BLaER1 treated with 17β-estradiol and CSF1 and Interleukin-3, amounts not matched to agents 10 nM and 100 nM (cell line): ENCODE measurements around the gene ITIH5.

Experiments
- H3K27ac ChIP-seq, 11 experiments: shearing (Covaris generic); formaldehyde crosslinking; 2 replicates each; pipeline ENCODE4 v1.8.1; 2022
- H3K27me3 ChIP-seq, 11 experiments: shearing (Covaris generic); formaldehyde crosslinking; 2 replicates each; pipeline ENCODE4 v1.8.1; 2022
- H3K36me3 ChIP-seq, 11 experiments: shearing (Covaris generic); formaldehyde crosslinking; 2 replicates each; pipeline ENCODE4 v1.8.1; 2022
- H3K4me1 ChIP-seq, 10 experiments: shearing (Covaris generic); formaldehyde crosslinking; 2 replicates each; pipeline ENCODE4 v1.8.1; 2022
- H3K4me2 ChIP-seq, 11 experiments: shearing (Covaris generic); formaldehyde crosslinking; 2 replicates each; pipeline ENCODE4 v1.8.1; 2022
- H3K4me3 ChIP-seq, 10 experiments: shearing (Covaris generic); formaldehyde crosslinking; 2 replicates each; pipeline ENCODE4 v1.8.1; 2022
- H3K9ac ChIP-seq, 11 experiments: shearing (Covaris generic); formaldehyde crosslinking; 2 replicates each; pipeline ENCODE4 v1.8.1; 2022
- H3K9me3 ChIP-seq, 11 experiments: shearing (Covaris generic); formaldehyde crosslinking; replicated peaks in 1 of 11; 2 replicates each; pipeline ENCODE4 v1.8.1; 2022
- H4K20me1 ChIP-seq, 11 experiments: shearing (Covaris generic); formaldehyde crosslinking; 2 replicates each; pipeline ENCODE4 v1.8.1; 2022
- Cebpa-rat ChIP-seq, 11 experiments: shearing (Covaris generic); IDR thresholded peaks; 2 replicates each; pipeline ENCODE4 v1.8.1; 2022

ITIH5 gene

GRCh38 chr10:7511612-7512011, 155.2 kb downstream of the ITIH5 start:
- no peak for TF ChIP-seq Cebpa-rat (IDR thresholded peaks at IDR 0.05)
- H3K4me3 ChIP-seq, result no peak overlapping the region
- H3K27me3 ChIP-seq, result no peaks in the 10 kb centered on the region
- H3K9ac ChIP-seq, result no peak overlapping the region
- H3K4me2 ChIP-seq, result no peak overlapping the region
- H3K4me1 ChIP-seq, result peaks cover 16 to 66% (median 56%) of the 10 kb centered on the region in 10 experiments
- H3K36me3 ChIP-seq, result no peaks in the 10 kb centered on the region; a peak in 2 of 22 replicates
- no peaks in the 10 kb centered on the region for H4K20me1 ChIP-seq
- H3K9me3 ChIP-seq, result peaks cover 20 to 50% (median 44%) of the 10 kb centered on the region in 11 experiments
- H3K27ac ChIP-seq, result no peak overlapping the region
